AG10803 (cell line): ENCODE measurements around the gene TXNRD3.
A peak's percentile ranks its signal among the peaks of the same experiment; 100 is the strongest.

Source experiments
- DNase-seq: peaks from one replicate; pipeline ENCODE4 v3.0.0; 2010; ENCODE audit warnings: low read depth
- H3K4me3 ChIP-seq: 2 replicates; pipeline ENCODE4 v1.5.1; 2011; ENCODE audit warnings: mild to moderate bottlenecking, low read length, control low read depth
- TF ChIP-seq, protein P1 (sequence below): conservative IDR thresholded peaks from 2 replicates; pipeline ENCODE4 v1.5.1; 2011; ENCODE audit warnings: mild to moderate bottlenecking, low read length, control low read depth, inconsistent platforms

TXNRD3 gene

DNA sequence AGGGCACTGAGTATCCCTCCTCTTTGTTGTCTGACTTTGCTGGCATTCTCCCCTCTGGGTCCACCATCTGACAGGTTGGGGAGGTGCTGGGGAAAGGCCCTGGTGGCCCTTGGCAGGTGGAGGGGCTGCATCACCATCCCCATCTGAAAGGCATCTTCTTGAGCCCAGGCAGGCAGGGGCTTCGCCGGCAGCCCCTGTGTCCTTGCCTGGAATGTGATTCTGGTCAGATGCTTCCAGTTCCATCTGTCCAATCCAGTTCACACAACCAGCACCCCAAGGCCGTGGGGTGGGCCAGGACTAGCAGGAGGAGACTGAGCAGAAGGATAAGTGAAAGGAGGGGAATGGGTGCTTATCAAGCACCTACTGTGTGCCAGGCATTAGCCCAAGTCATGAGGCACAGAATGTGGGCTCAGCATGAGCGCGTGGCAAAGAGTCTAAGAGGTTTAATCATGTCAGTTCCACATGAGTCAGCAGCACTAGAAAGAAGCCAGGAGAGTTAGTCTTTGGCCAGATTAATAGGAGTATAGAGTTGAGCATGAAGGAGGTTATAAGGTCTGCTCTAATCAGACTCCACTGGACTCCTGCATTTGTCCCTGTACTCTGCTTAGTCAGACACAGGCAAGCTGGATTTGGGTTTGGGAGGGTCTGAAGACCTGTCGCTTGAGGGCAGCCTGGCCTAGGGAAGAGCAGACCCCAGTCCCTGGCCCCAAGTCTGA, 10.5 kb upstream of the TXNRD3 start:
- TF ChIP-seq, protein P1, sequence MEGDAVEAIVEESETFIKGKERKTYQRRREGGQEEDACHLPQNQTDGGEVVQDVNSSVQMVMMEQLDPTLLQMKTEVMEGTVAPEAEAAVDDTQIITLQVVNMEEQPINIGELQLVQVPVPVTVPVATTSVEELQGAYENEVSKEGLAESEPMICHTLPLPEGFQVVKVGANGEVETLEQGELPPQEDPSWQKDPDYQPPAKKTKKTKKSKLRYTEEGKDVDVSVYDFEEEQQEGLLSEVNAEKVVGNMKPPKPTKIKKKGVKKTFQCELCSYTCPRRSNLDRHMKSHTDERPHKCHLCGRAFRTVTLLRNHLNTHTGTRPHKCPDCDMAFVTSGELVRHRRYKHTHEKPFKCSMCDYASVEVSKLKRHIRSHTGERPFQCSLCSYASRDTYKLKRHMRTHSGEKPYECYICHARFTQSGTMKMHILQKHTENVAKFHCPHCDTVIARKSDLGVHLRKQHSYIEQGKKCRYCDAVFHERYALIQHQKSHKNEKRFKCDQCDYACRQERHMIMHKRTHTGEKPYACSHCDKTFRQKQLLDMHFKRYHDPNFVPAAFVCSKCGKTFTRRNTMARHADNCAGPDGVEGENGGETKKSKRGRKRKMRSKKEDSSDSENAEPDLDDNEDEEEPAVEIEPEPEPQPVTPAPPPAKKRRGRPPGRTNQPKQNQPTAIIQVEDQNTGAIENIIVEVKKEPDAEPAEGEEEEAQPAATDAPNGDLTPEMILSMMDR = no peak
- DNase-seq = no peak
- no peak overlapping the region for H3K4me3 ChIP-seq

DNA sequence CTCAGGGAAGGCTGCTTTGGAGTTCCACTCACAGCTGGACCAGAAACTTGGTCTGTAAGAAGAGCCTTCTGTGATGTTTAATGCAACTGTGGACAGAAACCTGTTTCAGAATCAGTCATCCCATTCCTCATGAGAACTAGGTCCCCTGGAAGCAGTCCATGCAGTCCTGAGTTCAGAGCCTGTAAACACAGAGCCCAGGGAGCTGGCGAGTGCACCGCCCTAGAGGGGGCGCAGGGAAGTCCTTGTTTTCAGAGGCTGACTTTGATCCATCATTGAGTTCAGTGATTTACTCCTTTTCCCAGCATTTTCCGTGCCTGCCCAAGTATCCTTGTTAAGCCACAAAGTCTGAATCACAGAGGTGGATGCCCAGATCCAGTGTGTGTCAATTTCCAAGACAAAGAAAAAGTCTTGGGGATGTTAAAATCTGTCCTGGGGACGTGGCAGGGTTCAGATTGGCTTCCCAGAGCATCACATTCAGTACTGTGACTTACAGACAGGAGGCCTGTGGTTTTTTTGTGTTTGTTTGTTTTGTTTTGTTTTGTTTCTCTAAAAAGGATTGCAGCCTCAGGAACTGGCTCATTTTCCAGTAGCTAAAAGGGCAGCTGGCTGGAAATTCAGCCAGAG, 9.8 kb upstream of the TXNRD3 start:
- peak; percentile 46 for DNase-seq
- no peak overlapping the region for H3K4me3 ChIP-seq
- TF ChIP-seq, protein P1 = peak; percentile 12; the same call in 1 of the 2 replicates

DNA sequence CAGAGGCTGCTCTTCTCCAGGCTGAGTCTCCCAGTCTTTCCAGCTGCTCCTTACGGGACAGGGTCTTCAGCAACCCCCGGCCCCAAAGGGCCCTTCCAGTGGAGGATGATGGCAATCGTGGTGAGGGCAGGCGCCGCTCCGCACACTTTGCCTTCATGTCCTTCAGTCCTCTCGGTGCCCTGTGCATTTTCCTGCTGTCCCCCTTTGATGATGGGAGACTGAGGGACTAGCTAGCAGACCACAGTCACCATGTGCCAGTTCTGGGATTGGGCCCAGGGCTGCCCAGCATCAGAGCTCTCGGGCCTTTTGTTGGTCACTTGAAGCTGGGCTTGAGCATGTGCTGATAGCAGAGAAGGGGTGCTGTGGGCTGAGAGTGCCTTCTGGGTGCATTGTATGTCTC, 8.8 kb upstream of the TXNRD3 start:
- DNase-seq = no peak
- H3K4me3 ChIP-seq = no peak overlapping the region
- TF ChIP-seq, protein P1 = no peak

DNA sequence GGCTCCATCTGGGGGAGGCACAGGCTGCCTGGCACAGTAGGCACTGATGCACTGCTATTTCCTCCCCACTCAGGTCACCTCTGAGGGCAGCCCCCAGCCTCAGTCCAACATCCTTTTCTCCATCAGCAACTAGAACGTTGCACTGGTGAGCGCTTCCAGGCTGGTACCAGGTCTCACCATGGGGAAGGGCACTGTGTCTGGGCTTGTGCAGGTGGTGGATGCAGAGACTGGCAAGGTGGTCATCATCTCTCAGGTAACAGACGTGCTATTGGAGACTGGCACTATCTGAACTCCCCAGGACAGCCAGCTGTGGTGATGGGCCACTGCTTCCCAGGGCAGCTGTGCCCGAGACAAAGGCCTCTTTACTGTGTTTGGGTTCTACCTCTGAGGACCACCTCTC, 8.3 kb upstream of the TXNRD3 start:
- TF ChIP-seq, protein P1 = no peak
- no peak overlapping the region for H3K4me3 ChIP-seq
- no peak for DNase-seq

DNA sequence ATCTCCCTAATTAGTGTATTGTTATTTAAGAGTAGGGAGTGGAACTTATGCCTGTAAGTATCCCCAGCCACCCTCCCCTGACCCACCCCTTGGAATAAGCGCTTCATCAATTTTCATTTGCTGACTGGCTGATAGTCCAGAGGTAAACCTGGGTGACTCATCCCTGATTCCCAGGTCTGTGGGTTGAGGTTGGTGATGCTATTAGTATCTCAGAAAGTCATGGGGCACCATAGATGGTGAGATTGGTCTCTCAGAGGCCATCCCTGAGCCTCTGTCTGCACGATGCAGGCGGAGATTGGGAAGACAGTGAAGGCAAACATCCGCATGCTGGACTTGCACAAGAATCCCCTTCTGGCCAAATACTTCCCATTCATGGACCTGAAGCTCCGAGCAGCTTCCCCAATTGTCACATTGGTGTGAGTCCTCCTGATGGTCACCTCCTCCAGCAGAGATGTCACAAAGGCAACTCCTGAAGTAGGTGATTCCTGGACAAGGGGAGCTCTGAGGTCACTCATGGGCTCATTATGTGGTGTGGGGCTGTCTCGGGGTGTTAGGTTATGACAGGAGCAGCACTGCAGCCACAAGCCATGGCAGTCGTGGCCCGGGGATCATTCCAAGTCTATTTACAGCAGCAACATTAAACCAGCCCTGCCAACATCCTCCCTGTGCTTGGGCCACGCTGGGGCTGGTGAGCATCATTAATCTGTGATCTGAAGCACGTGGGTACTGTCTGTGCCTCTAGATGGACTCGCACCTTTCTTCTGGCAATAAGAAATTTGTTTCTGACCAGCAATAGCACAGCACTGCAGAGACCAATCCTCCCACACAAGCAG, 6.8 kb upstream of the TXNRD3 start:
- no peak for DNase-seq
- TF ChIP-seq, protein P1 = no peak
- H3K4me3 ChIP-seq = no peak overlapping the region

DNA sequence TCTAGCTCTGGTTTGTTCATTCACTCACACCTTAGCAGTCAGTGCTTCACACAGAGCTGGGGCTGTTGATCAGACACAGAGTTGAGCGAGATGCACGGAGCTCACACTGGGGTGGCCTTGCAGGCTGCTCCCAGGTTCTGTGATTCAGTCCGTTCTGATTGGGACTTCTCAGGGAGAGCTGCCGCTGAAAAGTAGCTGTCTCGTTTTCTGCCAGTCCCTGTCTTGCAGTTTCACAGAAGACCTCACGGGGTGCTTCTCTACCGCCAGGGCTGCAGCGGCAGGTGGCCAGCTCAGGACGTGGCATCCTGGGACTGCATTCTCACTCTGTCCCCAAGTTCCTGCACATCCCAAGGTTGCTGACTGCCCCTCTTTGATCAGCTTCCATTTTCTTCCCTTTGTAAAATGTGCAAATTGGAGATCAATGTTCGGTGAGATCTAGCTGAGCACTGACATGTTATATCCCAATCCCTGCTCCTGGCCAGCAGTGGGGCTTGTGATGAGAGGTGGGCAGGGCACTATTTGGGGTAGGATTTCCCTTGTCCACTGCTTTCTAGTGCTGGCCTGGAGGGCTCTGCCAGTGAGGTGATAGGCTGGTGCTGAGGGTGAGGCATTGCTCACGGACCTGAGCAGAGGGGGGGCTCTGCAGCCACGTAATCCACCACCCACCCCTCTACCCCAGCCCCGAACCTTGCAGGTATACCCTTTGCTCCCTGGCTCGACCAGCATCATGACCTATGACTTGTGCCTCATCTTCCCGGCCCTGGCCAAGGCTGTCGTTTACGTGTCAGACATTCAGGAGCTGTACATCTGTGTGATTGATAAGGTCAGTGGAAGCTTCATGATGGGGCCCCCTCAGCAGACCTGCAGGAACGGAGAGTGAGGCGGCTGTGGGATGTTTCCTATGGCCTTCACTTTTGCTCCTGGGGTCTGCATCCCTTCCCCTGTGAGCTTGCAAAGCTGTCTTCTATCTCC, 5.3 kb upstream of the TXNRD3 start:
- no peak overlapping the region for H3K4me3 ChIP-seq
- no peak for DNase-seq
- TF ChIP-seq, protein P1 = peak; percentile 30
